ENCODE results near the gene ASH1L. TPM values are rescaled to one million over a fixed set of nuclear protein-coding genes. Genes with fewer than 3 reads are reported as not detected.
"Not testable (repeated sequence)": the region's sequence is repeated elsewhere in the genome, so short reads cannot be mapped to it uniquely, and the experiment has no call there.

ASH1L gene
- total RNA-seq, 1 donor, result 41.6 TPM

- Histone ChIP-seq H3K4me2 (ENCODE audit: insufficient read depth, low read length) (peak overlapping the region; percentile 40), H3K27me3 (ENCODE audit: insufficient read depth, low read length) (no peaks in the 10 kb centered on the region), H3K4me3 (ENCODE audit: insufficient read depth, low read length) (no peak overlapping the region), H4K20me1 (ENCODE audit: insufficient read depth, low read length) (peaks cover 17% of the 10 kb centered on the region), H2AFZ (ENCODE audit: low read length) (no peak overlapping the region), H3K4me1 (ENCODE audit: insufficient read depth, low read length) (peaks cover 3% of the 10 kb centered on the region), H3K79me2 (ENCODE audit: insufficient read depth, low read length) (peaks cover 90% of the 10 kb centered on the region), H3K27ac (ENCODE audit: low read depth, low read length) (peak overlapping the region; percentile 13), H3K9me3 (ENCODE audit: low read depth, low read length) (no peaks in the 10 kb centered on the region), H3K36me3 (ENCODE audit: insufficient read depth, low read length) (peaks cover 2% of the 10 kb centered on the region)
- no peak for DNase-seq (ENCODE audit: insufficient read length, low spot score, missing footprints)
- TF ChIP-seq CTCF (IDR thresholded peaks at IDR 0.05; ENCODE audit: extremely low read depth, low read depth, low read length), result no peak
These were observed 54.7 kb downstream of the ASH1L start for GRCh38 chr1:155507945-155508344.

- Histone ChIP-seq H3K79me2 (ENCODE audit: insufficient read depth, low read length) (peaks cover 87% of the 10 kb centered on the region), H4K20me1 (ENCODE audit: insufficient read depth, low read length) (peaks cover 17% of the 10 kb centered on the region)
- H3K36me3 ChIP-seq (ENCODE audit: insufficient read depth, low read length); H3K9me3 ChIP-seq (ENCODE audit: low read depth, low read length); H3K27ac ChIP-seq (ENCODE audit: low read depth, low read length); DNase-seq (ENCODE audit: insufficient read length, low spot score, missing footprints); H2AFZ ChIP-seq (ENCODE audit: low read length); H3K4me1 ChIP-seq (ENCODE audit: insufficient read depth, low read length); H3K4me3 ChIP-seq (ENCODE audit: insufficient read depth, low read length); H3K4me2 ChIP-seq (ENCODE audit: insufficient read depth, low read length); H3K27me3 ChIP-seq (ENCODE audit: insufficient read depth, low read length): not testable (repeated sequence)
These were observed 56.6 kb downstream of the ASH1L start for GRCh38 chr1:155505963-155506362.

GRCh38 chr1:155504207-155504606 lies 58.4 kb downstream of the ASH1L start:
- Histone ChIP-seq H3K27me3 (ENCODE audit: insufficient read depth, low read length) (no peaks in the 10 kb centered on the region), H2AFZ (ENCODE audit: low read length) (no peak overlapping the region), H3K9me3 (ENCODE audit: low read depth, low read length) (no peaks in the 10 kb centered on the region), H3K4me3 (ENCODE audit: insufficient read depth, low read length) (no peak overlapping the region), H4K20me1 (ENCODE audit: insufficient read depth, low read length) (peaks cover 29% of the 10 kb centered on the region), H3K79me2 (ENCODE audit: insufficient read depth, low read length) (peaks cover 86% of the 10 kb centered on the region), H3K4me1 (ENCODE audit: insufficient read depth, low read length) (peaks cover 12% of the 10 kb centered on the region), H3K4me2 (ENCODE audit: insufficient read depth, low read length) (no peak overlapping the region), H3K27ac (ENCODE audit: low read depth, low read length) (no peak overlapping the region), H3K36me3 (ENCODE audit: insufficient read depth, low read length) (no peaks in the 10 kb centered on the region)
- DNase-seq (ENCODE audit: insufficient read length, low spot score, missing footprints), result peak; percentile 4
- TF ChIP-seq CTCF (IDR thresholded peaks at IDR 0.05; ENCODE audit: extremely low read depth, low read depth, low read length), result peak; percentile 41

- Histone ChIP-seq H2AFZ (ENCODE audit: low read length) (no peak overlapping the region), H3K79me2 (ENCODE audit: insufficient read depth, low read length) (peaks cover 84% of the 10 kb centered on the region), H3K9me3 (ENCODE audit: low read depth, low read length) (no peaks in the 10 kb centered on the region), H3K4me2 (ENCODE audit: insufficient read depth, low read length) (no peak overlapping the region), H3K36me3 (ENCODE audit: insufficient read depth, low read length) (no peaks in the 10 kb centered on the region), H3K4me1 (ENCODE audit: insufficient read depth, low read length) (peaks cover 10% of the 10 kb centered on the region), H3K27ac (ENCODE audit: low read depth, low read length) (peak overlapping the region; percentile 9), H3K4me3 (ENCODE audit: insufficient read depth, low read length) (no peak overlapping the region), H4K20me1 (ENCODE audit: insufficient read depth, low read length) (peaks cover 26% of the 10 kb centered on the region), H3K27me3 (ENCODE audit: insufficient read depth, low read length) (no peaks in the 10 kb centered on the region)
- DNase-seq (ENCODE audit: insufficient read length, low spot score, missing footprints), result peak; percentile 18
- TF ChIP-seq CTCF (IDR thresholded peaks at IDR 0.05; ENCODE audit: extremely low read depth, low read depth, low read length), result no peak
These were observed 62.5 kb downstream of the ASH1L start for GRCh38 chr1:155499953-155500639.
